Measurements from ENCODE around the gene PCDH17. TPM values are rescaled to one million over a fixed set of nuclear protein-coding genes. Genes with fewer than 3 reads are reported as not detected.

The PCDH17 gene
- total and polyA plus RNA-seq, 2 of the 8 experiments (the other 6 are each of a cell fraction or from before 2014, with no cell fraction given): 0.20 to 0.60 TPM

- Histone ChIP-seq H3K4me1 (replicated peaks in 1 of 4; ENCODE audit: control insufficient read depth in 3 of 4, insufficient read depth in 4 of 4, low read length in 3 of 4) (peaks cover 0 to 6% (median 2%) of the 10 kb centered on the region in 4 experiments; a peak in 2 of 7 replicates), H3K23me2 (ENCODE audit: low read depth, low read length) (no peaks in the 10 kb centered on the region), H3K27ac (ENCODE audit: low read depth, low read length) (no peak overlapping the region), H3K9ac (replicated peaks in 1 of 4; ENCODE audit: extremely low read depth in 1 of 4, low read depth in 3 of 4, low read length in 3 of 4) (no peak overlapping the region), H3K4me3 (ENCODE audit: extremely low read depth in 1 of 4, insufficient read depth in 2 of 4, low read depth in 3 of 4, low read length in 4 of 4) (no peak overlapping the region), H4K20me1 (replicated peaks in 1 of 2; ENCODE audit: control insufficient read depth in 1 of 2, insufficient read depth in 2 of 2, low read length in 2 of 2) (no peaks in the 10 kb centered on the region), H4K8ac (ENCODE audit: extremely low read depth, insufficient read depth, low read length) (no peak overlapping the region), H2BK20ac (ENCODE audit: low read length) (no peak overlapping the region), H3K79me1 (ENCODE audit: low read depth, low read length) (no peaks in the 10 kb centered on the region), H2AK5ac (ENCODE audit: low read depth, low read length) (no peak overlapping the region), H3K27me3 (replicated peaks in 1 of 4; ENCODE audit: control insufficient read depth in 3 of 4, extremely low read depth in 1 of 4, insufficient read depth in 3 of 4, low read length in 3 of 4) (no peaks in the 10 kb centered on the region), H4K5ac (ENCODE audit: insufficient read length, low read depth, low read length) (no peak overlapping the region), H3K79me2 (ENCODE audit: control insufficient read depth in 1 of 2, insufficient read depth in 2 of 2, low read length in 2 of 2) (no peaks in the 10 kb centered on the region), H3K9me3 (ENCODE audit: insufficient read depth in 2 of 2, low read depth in 1 of 2, low read length in 1 of 2) (no peaks in the 10 kb centered on the region), H3K56ac (replicated peaks; ENCODE audit: insufficient read length, low read depth, low read length) (no peak overlapping the region), H3K4me2 (ENCODE audit: insufficient read depth in 1 of 2, low read depth in 2 of 2, low read length in 2 of 2) (no peak overlapping the region; a peak in 1 of 4 replicates), H2BK120ac (replicated peaks; ENCODE audit: low read depth, low read length) (no peak overlapping the region), H3K23ac (ENCODE audit: insufficient read length) (no peak overlapping the region), H3K36me3 (ENCODE audit: control insufficient read depth in 2 of 4, insufficient read depth in 4 of 4, low read length in 3 of 4) (no peaks in the 10 kb centered on the region), H2BK12ac (ENCODE audit: low read depth, low read length) (no peak overlapping the region), H4K91ac (replicated peaks; ENCODE audit: insufficient read length, low read length) (no peak overlapping the region), H2BK5ac (ENCODE audit: low read depth, low read length) (no peak overlapping the region), H3K4ac (replicated peaks; ENCODE audit: insufficient read length, low read depth, low read length) (no peak overlapping the region), H2BK15ac (ENCODE audit: low read length) (no peak overlapping the region), H2AFZ (ENCODE audit: low read length) (peak overlapping the region; percentile 4; the same call in 1 of the 2 replicates), H3K14ac (ENCODE audit: insufficient read length) (no peak overlapping the region), H3K18ac (ENCODE audit: extremely low read depth, low read length) (no peak overlapping the region)
- DNase-seq (ENCODE audit: low read depth in 1 of 2, low spot score in 2 of 2) (no peak), FAIRE-seq (no peak)
- CTCF ChIA-PET (ENCODE audit: partially characterized antibody): interaction anchor here (1.5 to 2.4 kb wide), 2 partner anchors 20 to 32 kb away, joined by 3 to 12 read pairs; no protein-coding TSS in a partner anchor
- 37% methylated on average over 3 of the region's 3 CpGs; no CpG with 5 or more reads in 1 of the 2 experiments for WGBS, 2 experiments (ENCODE audit: extremely low coverage in 1 of 2, insufficient coverage in 1 of 2, insufficient read length in 1 of 2, insufficient replicate concordance in 2 of 2, low coverage in 1 of 2, low lambda C conversion rate in 2 of 2, missing lambda C conversion rate in 1 of 2)
- TF ChIP-seq TBP (IDR thresholded peaks at IDR 0.05; ENCODE audit: low read depth, low read length) (0 out of 2 replicates have a peak, but pooled peaks have one; percentile 18), RXRA (IDR thresholded peaks at IDR 0.05; ENCODE audit: insufficient read depth, low read depth, low read length) (no peak), TAF7 (optimal IDR thresholded peaks at IDR 0.05; ENCODE audit: borderline replicate concordance, low read depth, low read length) (peak; percentile 32)
- POLR2A ChIA-PET (ENCODE audit: partially characterized antibody): no interaction called here
Measured at GRCh38 chr13:57601536-57601935, 30.0 kb upstream of the PCDH17 start.

All from H1 (cell line).